Astrocyte (in vitro differentiated cells and primary cell): Measurements from ENCODE around the gene GTPBP2. TPM values are rescaled to one million over a fixed set of nuclear protein-coding genes. Genes with fewer than 3 reads are reported as not detected.

ENCODE experiments used
- DNase-seq: peaks from one replicate; pipeline ENCODE4 v3.0.0-alpha.2; 2010; ENCODE audit warnings: low read depth
- FAIRE-seq: peaks from 2 replicates; lab custom pipeline; 2011; peaks lifted over from hg19 to GRCh38; lab: Jason Lieb, UNC
- H2AFZ ChIP-seq: 2 replicates; pipeline ENCODE4 v1.6.0; 2012; ENCODE audit warnings: low read depth, low read length, inconsistent platforms
- H3K27ac ChIP-seq: 2 replicates; pipeline ENCODE4 v1.5.1; 2011; ENCODE audit warnings: low read depth, low read length, inconsistent platforms
- H3K27me3 ChIP-seq: 2 replicates; pipeline ENCODE4 v1.6.0; 2011; ENCODE audit warnings: low read length, inconsistent platforms; ENCODE audit not compliant: insufficient read depth
- H3K36me3 ChIP-seq: 2 replicates; pipeline ENCODE4 v1.5.1; 2011; ENCODE audit warnings: low read length, inconsistent platforms; ENCODE audit not compliant: insufficient read depth
- H3K4me1 ChIP-seq: 2 replicates; pipeline ENCODE4 v1.5.1; 2011; ENCODE audit warnings: low read length, inconsistent platforms; ENCODE audit not compliant: insufficient read depth
- H3K4me2 ChIP-seq: 2 replicates; pipeline ENCODE4 v1.6.0; 2012; ENCODE audit warnings: low read length, inconsistent platforms
- H3K4me3 ChIP-seq: 2 replicates; pipeline ENCODE4 v1.5.1; 2011; ENCODE audit warnings: low read depth, mild to moderate bottlenecking, low read length, inconsistent platforms; ENCODE audit not compliant: insufficient read depth
- H3K79me2 ChIP-seq: 2 replicates; pipeline ENCODE4 v1.6.0; 2012; ENCODE audit warnings: mild to moderate bottlenecking, low read length, inconsistent platforms; ENCODE audit not compliant: insufficient read depth
- H3K9ac ChIP-seq: 2 replicates; pipeline ENCODE4 v1.6.0; 2012; ENCODE audit warnings: mild to moderate bottlenecking, low read length, inconsistent platforms
- H3K9me3 ChIP-seq: 2 replicates; pipeline ENCODE4 v1.5.1; 2012; ENCODE audit warnings: low read depth, mild to moderate bottlenecking, low read length, inconsistent platforms; ENCODE audit not compliant: insufficient read depth
- H4K20me1 ChIP-seq: 2 replicates; pipeline ENCODE4 v1.6.0; 2012; ENCODE audit warnings: low read length, inconsistent platforms; ENCODE audit not compliant: insufficient read depth
- H3K27ac Mint-ChIP-seq: one replicate; pipeline ENCODE4 v1.8.0; 2021; ENCODE audit warnings: mild to moderate bottlenecking, mixed read lengths; ENCODE audit not compliant: unreplicated experiment
- H3K27me3 Mint-ChIP-seq: one replicate; pipeline ENCODE4 v1.8.0; 2021; ENCODE audit warnings: low read depth, mixed read lengths; ENCODE audit not compliant: unreplicated experiment
- H3K36me3 Mint-ChIP-seq: one replicate; pipeline ENCODE4 v1.8.0; 2021; ENCODE audit warnings: low read depth, mixed read lengths; ENCODE audit not compliant: unreplicated experiment
- H3K4me1 Mint-ChIP-seq: one replicate; pipeline ENCODE4 v1.8.0; 2021; ENCODE audit warnings: low read depth, mixed read lengths; ENCODE audit not compliant: unreplicated experiment
- H3K4me3 Mint-ChIP-seq: one replicate; pipeline ENCODE4 v1.8.0; 2021; ENCODE audit warnings: mild to moderate bottlenecking, moderate library complexity, mixed read lengths; ENCODE audit not compliant: unreplicated experiment
- H3K9me3 Mint-ChIP-seq: one replicate; pipeline ENCODE4 v1.8.0; 2021; ENCODE audit warnings: mild to moderate bottlenecking, mixed read lengths; ENCODE audit not compliant: unreplicated experiment
- CTCF ChIP-seq: IDR thresholded peaks from 2 replicates; pipeline ENCODE4 v1.5.1; 2011; ENCODE audit warnings: low read depth, mild to moderate bottlenecking, inconsistent platforms, low read length, moderate library complexity; ENCODE audit not compliant: insufficient read depth
- EZH2 ChIP-seq: IDR thresholded peaks from 2 replicates; pipeline ENCODE4 v1.6.1; 2012; ENCODE audit warnings: mild to moderate bottlenecking, low read length, inconsistent platforms; ENCODE audit not compliant: insufficient read depth
- total RNA-seq: library from RNA; stranded (reverse); gene quantifications from 2 replicates; pipeline ENCODE4 v1.2.1, GENCODE V29; 2021

Gene GTPBP2
- total RNA-seq, 1 donor from 2014 or later = 86.6 TPM

- DNase-seq (no peak), FAIRE-seq (no peak)
- H3K9me3 ChIP-seq = no peaks in the 10 kb centered on the region
- H3K4me3 ChIP-seq = no peak overlapping the region
- H3K27me3 Mint-ChIP-seq = no peaks in the 10 kb centered on the region
- no peaks in the 10 kb centered on the region for H3K36me3 ChIP-seq
- H3K27me3 ChIP-seq = no peaks in the 10 kb centered on the region
- H2AFZ ChIP-seq = no peak overlapping the region
- no peak overlapping the region for H3K9ac ChIP-seq
- H4K20me1 ChIP-seq = no peaks in the 10 kb centered on the region
- no peak overlapping the region for H3K27ac ChIP-seq
- H3K36me3 Mint-ChIP-seq = peaks cover 3% of the 10 kb centered on the region
- H3K27ac Mint-ChIP-seq = no peak overlapping the region
- no peaks in the 10 kb centered on the region for H3K4me1 Mint-ChIP-seq
- no peak overlapping the region for H3K4me2 ChIP-seq
- H3K79me2 ChIP-seq = no peaks in the 10 kb centered on the region
- H3K4me3 Mint-ChIP-seq = no peak overlapping the region
- peaks cover 3% of the 10 kb centered on the region for H3K4me1 ChIP-seq
- TF ChIP-seq CTCF (no peak), EZH2 (no peak)
- no peaks in the 10 kb centered on the region for H3K9me3 Mint-ChIP-seq
Measured at GRCh38 chr6:43647613-43648012, 18.5 kb upstream of the GTPBP2 start.

GRCh38 chr6:43645613-43645964 lies 16.5 kb upstream of the GTPBP2 start:
- Mint-ChIP-seq H3K9me3 (no peaks in the 10 kb centered on the region), H3K27ac (peak overlapping the region; percentile 27), H3K4me1 (peaks cover under 1% of the 10 kb centered on the region), H3K36me3 (peaks cover 8% of the 10 kb centered on the region), H3K4me3 (peak overlapping the region; percentile 81), H3K27me3 (no peaks in the 10 kb centered on the region)
- Histone ChIP-seq H3K4me2 (peak overlapping the region; percentile 82), H3K27ac (no peak overlapping the region), H3K4me1 (peaks cover 3% of the 10 kb centered on the region), H3K9ac (peak overlapping the region; percentile 13), H3K9me3 (no peaks in the 10 kb centered on the region), H2AFZ (peak overlapping the region; percentile 62), H3K36me3 (peaks cover 6% of the 10 kb centered on the region), H3K79me2 (peaks cover 8% of the 10 kb centered on the region), H3K4me3 (peak overlapping the region; percentile 42), H4K20me1 (peaks cover 18% of the 10 kb centered on the region), H3K27me3 (no peaks in the 10 kb centered on the region)
- TF ChIP-seq EZH2 (no peak), CTCF (no peak)
- DNase-seq (no peak), FAIRE-seq (no peak)

GRCh38 chr6:43644940-43645612 lies 16.0 kb upstream of the GTPBP2 start, which contains the start of gene RSPH9:
RSPH9 (plus strand) TSS chr6:43645036; CDS start chr6:43645099, 63 bp downstream.
- peaks cover 14% of the 10 kb centered on the region for H3K36me3 Mint-ChIP-seq
- peaks cover 4% of the 10 kb centered on the region for H3K4me1 Mint-ChIP-seq
- H3K4me3 ChIP-seq = peak within 1 kb of the TSS; percentile 49
- peaks cover 11% of the 10 kb centered on the region for H3K36me3 ChIP-seq
- DNase-seq = peak; percentile 55
- peak within 1 kb of the TSS; percentile 81 for H3K4me3 Mint-ChIP-seq
- H3K4me2 ChIP-seq = peak within 1 kb of the TSS; percentile 82
- H3K27ac ChIP-seq = no peak within 1 kb of the TSS
- peaks cover 23% of the 10 kb centered on the region for H4K20me1 ChIP-seq
- H2AFZ ChIP-seq = peak within 1 kb of the TSS; percentile 86
- H3K79me2 ChIP-seq = peaks cover 13% of the 10 kb centered on the region
- H3K9ac ChIP-seq = peak within 1 kb of the TSS; percentile 13
- TF ChIP-seq CTCF (no peak), EZH2 (no peak)
- no peaks in the 10 kb centered on the region for H3K27me3 Mint-ChIP-seq
- H3K27me3 ChIP-seq = no peaks in the 10 kb centered on the region
- H3K27ac Mint-ChIP-seq = peak within 1 kb of the TSS; percentile 27
- peaks cover 3% of the 10 kb centered on the region for H3K4me1 ChIP-seq
- no peaks in the 10 kb centered on the region for H3K9me3 ChIP-seq
- no peaks in the 10 kb centered on the region for H3K9me3 Mint-ChIP-seq
- FAIRE-seq = no peak
